Measurements from ENCODE around the gene ZDHHC13. TPM values are rescaled to one million over a fixed set of nuclear protein-coding genes. Genes with fewer than 3 reads are reported as not detected.

Gene ZDHHC13
- total RNA-seq, 2 experiments from 2014 or later: 25.1 to 27.7 TPM

DNA sequence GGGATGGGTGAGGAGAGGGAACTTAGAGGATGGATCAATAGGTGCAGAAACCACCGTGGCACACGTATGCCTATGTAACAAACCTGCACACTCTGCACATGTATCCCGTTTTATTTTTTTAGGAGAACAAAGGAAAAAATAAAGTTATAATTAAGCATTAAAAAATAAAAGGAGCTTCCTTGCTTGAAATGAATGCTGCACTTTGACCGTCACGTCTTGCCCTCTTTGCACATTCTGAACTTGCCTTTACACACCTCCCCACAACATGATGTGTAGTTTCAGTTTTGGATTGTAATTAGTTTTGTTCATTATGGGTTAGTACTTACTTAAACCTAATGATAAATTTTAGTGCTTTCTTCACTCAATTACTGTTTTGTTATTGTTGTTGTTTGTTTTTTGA is 87.9 kb downstream of the ZDHHC13 start:
- H3K36me3 Mint-ChIP-seq (ENCODE audit: low read depth): no peaks in the 10 kb centered on the region
- POLR2A ChIA-PET: no interaction called here

DNA sequence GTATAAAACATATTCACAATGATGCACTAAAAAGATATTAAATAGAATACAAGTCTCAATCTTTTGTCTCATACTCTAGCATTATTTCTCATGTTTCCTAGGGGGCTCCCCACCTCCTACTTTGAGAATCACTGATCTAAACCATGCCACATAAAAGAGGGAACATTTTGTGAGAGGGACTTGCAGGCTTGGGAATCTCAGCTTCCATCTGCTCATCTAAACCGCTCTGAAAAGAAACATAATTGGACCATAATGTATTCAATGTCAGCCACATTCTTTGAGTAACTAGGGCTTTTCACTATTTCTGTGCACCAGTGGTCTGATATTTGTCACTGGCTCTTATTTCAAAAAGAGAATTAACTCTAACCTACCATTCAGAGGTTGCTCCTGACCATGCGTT is 91.2 kb downstream of the ZDHHC13 start:
- peaks cover 33% of the 10 kb centered on the region for H3K27me3 Mint-ChIP-seq
- H3K4me1 Mint-ChIP-seq: no peaks in the 10 kb centered on the region
- CTCF ChIA-PET: interaction anchor here (1.2 kb wide), 1 partner anchor 9 kb away, joined by 4 read pairs; no protein-coding TSS in a partner anchor
- DNase-seq: no peak
- no peaks in the 10 kb centered on the region for H3K36me3 Mint-ChIP-seq (ENCODE audit: low read depth)
- no peak overlapping the region for H3K27ac Mint-ChIP-seq
- H3K4me3 Mint-ChIP-seq: no peak overlapping the region
- POLR2A ChIA-PET: no interaction called here
- no peaks in the 10 kb centered on the region for H3K9me3 Mint-ChIP-seq

More for the DNA sequence above, 87.9 kb downstream of the ZDHHC13 start:
- CTCF ChIA-PET: no interaction called here
- Mint-ChIP-seq H3K27ac (no peak overlapping the region), H3K9me3 (no peaks in the 10 kb centered on the region), H3K4me3 (no peak overlapping the region), H3K27me3 (peaks cover 36% of the 10 kb centered on the region), H3K4me1 (no peaks in the 10 kb centered on the region)
- no peak for DNase-seq

DNA sequence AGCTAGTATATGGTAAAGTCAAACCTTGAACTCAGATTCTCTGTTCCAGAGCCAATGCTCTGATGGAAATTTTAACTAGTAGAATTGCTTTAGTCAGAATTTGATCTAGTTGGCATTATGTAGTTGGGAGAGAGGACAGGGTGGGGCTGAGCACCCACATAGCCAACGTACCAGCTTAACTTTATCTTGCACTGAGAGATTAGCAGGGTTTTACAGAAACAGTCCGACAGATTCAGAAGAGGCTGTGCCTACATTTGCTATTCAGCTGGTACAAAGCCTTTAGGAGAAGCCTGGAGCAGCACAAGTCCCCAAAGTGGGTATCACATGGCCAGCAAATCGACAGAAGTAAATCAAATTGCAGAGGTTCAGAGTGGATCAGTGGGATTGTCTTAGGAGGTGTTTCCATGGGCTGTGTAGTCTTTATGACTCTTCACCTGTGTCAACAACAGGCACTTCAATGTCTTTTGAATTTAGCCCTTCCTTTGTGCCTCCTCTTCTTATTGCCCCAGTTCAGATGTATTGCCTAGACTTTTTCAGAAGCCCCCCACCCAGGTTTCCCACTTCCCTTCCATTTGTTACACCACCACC is 92.1 kb downstream of the ZDHHC13 start:
- Mint-ChIP-seq H3K9me3 (no peaks in the 10 kb centered on the region), H3K27me3 (peaks cover 40% of the 10 kb centered on the region), H3K4me1 (no peaks in the 10 kb centered on the region), H3K27ac (no peak overlapping the region), H3K36me3 (ENCODE audit: low read depth) (no peaks in the 10 kb centered on the region), H3K4me3 (no peak overlapping the region)
- ChIA-PET POLR2A (no interaction called here), CTCF (no interaction called here)
- DNase-seq: no peak

DNA sequence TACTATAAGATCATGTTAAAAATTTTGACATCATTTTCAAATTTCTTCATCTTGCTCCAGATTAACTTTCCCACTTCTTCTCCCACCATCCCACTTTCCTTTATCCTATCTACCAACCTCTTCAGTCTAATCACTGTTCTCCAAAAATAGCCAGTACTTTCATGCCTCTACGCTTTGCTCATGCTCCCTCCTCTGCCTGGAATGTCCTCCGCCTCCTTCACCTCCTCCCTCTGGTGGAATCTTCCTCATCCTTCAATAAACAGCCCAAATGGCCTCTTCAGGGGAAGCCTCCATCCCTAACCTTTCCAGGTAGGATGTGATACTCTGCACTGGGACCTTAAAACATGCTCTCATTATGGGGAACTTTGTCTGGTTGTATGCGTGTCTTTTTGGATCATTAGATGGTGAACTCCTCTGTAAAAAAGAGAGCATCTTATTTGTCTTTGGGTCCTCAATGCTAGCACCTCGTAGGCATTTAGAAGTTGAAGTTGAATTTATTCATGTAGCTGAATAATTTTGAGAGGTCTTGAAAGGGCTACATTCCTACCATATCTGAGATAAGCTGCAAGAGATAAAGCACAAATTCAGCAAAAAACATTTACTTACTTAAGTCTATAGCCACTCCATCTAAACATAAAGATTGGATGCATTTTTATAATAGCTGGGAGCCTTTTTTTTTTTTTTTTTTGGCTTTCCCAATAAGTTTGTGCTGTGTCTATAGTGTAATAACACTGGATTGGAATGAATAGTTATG is 92.8 kb downstream of the ZDHHC13 start:
- no peak overlapping the region for H3K27ac Mint-ChIP-seq
- no peak for DNase-seq
- H3K4me1 Mint-ChIP-seq: no peaks in the 10 kb centered on the region
- no peaks in the 10 kb centered on the region for H3K36me3 Mint-ChIP-seq (ENCODE audit: low read depth)
- H3K4me3 Mint-ChIP-seq: no peak overlapping the region
- H3K9me3 Mint-ChIP-seq: no peaks in the 10 kb centered on the region
- peaks cover 43% of the 10 kb centered on the region for H3K27me3 Mint-ChIP-seq
- ChIA-PET POLR2A (interaction anchor here (0.6 kb wide), 1 partner anchor 18 kb away, joined by 3 read pairs; no protein-coding TSS in a partner anchor), CTCF (no interaction called here)

DNA sequence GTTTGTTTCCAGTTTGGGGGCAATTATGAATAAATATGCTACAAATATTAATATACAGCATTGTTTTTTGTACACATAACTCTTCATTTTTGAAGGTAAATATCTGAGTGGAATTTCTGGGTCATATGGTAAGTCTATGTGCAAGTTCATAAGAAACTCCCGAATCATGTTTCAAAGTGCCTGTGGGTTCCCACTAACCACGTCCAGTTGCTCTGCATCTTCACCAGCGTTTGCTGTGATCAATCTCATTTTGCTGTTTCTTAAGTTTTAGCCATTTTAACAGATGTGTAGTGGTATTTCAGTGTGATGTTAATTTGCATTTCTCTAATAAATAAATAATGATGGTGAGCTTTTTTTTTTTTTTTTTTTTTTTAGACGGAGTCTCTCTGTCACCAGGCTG is 99.1 kb downstream of the ZDHHC13 start:
- Mint-ChIP-seq H3K27me3 (peaks cover 31% of the 10 kb centered on the region), H3K27ac (no peak overlapping the region), H3K36me3 (ENCODE audit: low read depth) (no peaks in the 10 kb centered on the region), H3K9me3 (no peaks in the 10 kb centered on the region), H3K4me1 (no peaks in the 10 kb centered on the region), H3K4me3 (no peak overlapping the region)
- ChIA-PET CTCF (no interaction called here), POLR2A (no interaction called here)
- no peak for DNase-seq

DNA sequence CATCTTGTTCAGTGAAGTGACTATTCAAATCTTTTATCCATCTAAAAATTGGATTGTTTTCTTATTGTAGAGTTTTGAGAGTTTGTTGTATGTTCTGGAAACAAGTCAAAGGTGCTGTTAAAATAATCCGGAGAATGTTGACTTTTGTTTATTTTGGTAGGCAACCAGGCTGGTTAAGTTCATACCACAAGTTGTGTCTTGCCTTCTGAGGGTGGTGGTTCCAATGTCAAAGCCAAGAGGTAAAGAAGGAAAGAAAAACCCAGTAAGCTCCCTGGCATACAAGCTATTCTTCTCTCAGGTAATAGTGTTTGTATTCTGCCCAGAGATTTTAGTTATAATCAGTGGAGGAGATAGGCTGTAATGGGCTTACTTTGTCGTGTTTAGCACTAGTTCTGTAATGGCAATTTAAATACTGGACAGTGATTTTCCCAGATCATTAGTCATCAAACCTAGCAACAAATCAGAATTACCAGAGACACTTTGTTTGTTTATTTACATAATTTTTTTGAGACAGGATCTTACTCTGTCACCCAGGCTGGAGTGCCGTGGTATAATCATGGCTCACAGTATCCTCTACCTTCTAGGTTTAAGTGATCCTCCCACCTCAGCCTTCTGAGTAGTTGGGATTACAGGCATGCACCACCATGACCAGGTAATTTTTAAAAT is 99.9 kb downstream of the ZDHHC13 start:
- Mint-ChIP-seq H3K27ac (no peak overlapping the region), H3K9me3 (no peaks in the 10 kb centered on the region), H3K27me3 (peaks cover 31% of the 10 kb centered on the region), H3K36me3 (ENCODE audit: low read depth) (no peaks in the 10 kb centered on the region), H3K4me3 (no peak overlapping the region), H3K4me1 (no peaks in the 10 kb centered on the region)
- DNase-seq: no peak
- ChIA-PET POLR2A (no interaction called here), CTCF (interaction anchor here (0.6 kb wide), 1 partner anchor 1102 kb away, joined by 3 read pairs; no protein-coding TSS in a partner anchor)

DNA sequence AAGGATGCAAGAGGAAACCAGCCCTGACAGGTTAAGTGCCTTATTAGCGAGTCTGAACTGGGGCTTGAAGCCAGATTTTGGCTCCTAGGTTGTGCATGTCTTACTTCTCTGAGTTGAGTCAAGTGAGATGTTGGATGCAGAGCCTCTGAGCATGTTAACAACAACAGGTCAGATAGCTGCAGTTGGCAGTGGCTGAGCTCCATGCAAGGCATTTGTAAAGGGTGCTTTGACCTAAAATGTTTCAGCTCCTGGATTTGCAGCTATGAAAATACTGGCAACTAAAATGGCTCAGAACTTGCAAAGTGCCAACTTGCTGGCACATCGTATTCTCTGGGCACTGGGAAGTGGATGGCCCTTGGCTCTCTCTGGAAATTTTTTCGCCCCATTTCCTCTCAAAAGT is 101.2 kb downstream of the ZDHHC13 start:
- Mint-ChIP-seq H3K4me3 (no peak overlapping the region), H3K27me3 (peaks cover 26% of the 10 kb centered on the region), H3K27ac (no peak overlapping the region), H3K36me3 (ENCODE audit: low read depth) (peaks cover 10% of the 10 kb centered on the region), H3K4me1 (peaks cover 1% of the 10 kb centered on the region), H3K9me3 (no peaks in the 10 kb centered on the region)
- CTCF ChIA-PET: interaction anchor here (1.0 kb wide), 1 partner anchor 12 kb away, joined by 3 read pairs; no protein-coding TSS in a partner anchor
- DNase-seq: no peak
- POLR2A ChIA-PET: no interaction called here

DNA sequence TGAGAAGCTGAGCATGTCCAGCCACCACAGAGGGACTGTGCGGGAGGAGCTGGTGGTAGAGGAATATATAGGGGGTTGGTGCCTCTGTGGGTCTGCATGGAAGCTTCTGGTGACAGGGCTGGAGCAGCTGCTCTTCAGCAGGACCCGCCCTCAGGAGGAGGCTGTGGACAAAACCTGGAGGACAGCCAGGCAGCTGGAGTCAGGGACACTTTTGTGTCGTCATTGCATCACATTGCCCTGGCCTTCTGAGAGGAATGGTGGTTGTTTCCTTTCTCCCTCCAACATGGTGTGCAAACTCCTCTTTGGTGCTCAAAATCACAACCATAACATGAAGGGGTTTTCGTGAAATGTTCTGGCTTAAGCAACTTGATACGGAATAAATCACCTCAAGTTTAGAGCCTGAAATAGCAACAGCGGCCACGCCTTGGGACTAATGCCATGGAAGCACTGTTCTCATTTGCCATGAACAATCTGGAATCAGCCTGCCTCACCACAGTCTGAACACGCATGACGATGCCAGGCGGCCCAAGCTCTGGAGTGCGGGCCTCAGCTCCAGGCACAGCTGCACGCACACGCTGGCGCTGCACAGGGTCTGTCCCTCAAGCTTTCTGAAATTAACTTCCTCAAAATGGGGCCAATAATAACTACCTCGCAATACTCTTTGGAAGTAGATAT is 102.0 kb downstream of the ZDHHC13 start:
- ChIA-PET CTCF (interaction anchor here (0.6 kb wide), 1 partner anchor 437 kb away, joined by 4 read pairs; no protein-coding TSS in a partner anchor), POLR2A (no interaction called here)
- Mint-ChIP-seq H3K27me3 (peaks cover 20% of the 10 kb centered on the region), H3K4me3 (no peak overlapping the region), H3K9me3 (no peaks in the 10 kb centered on the region), H3K27ac (no peak overlapping the region), H3K36me3 (ENCODE audit: low read depth) (peaks cover 10% of the 10 kb centered on the region), H3K4me1 (peaks cover 1% of the 10 kb centered on the region)
- DNase-seq: no peak

DNA sequence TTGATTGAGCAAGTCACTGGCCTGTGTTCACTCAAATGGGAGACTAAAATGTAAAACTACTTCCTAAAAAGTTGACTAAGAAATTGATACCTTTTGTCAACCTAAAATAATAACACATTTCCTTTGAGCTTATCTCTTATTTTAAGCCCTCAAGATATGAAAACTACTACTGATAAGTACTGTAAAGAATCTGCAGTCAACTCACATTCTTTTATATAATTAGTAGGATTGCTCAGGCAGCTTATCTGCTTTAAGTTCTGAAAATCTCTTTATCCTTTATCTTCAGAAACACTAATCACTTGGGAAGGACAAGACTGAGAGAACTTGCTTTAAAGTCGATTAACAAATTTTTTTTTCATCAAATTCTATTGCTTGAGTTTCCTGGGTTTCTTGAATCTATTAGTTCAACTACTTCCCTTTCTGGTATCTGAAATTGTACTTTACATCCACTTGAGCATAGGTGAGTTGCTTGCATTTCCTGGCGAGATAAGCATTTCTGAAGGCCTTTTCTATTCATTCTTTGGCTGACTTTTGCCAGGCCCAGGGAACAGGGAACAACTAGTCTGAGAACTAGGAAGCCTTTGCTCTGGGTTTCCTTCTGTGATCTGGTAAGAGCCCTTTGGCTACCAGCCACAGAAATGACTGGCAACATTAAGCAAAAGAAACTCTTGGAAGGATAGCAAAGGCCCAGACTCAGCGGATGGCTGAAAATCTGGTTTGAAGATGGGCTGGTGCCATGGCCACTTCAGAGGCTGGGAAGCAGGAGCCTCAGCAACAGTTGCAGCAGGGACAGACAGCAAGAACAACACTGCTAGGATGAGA is 104.1 kb downstream of the ZDHHC13 start:
- H3K36me3 Mint-ChIP-seq (ENCODE audit: low read depth): peaks cover 29% of the 10 kb centered on the region
- peaks cover 7% of the 10 kb centered on the region for H3K27me3 Mint-ChIP-seq
- CTCF ChIA-PET: no interaction called here
- peaks cover 1% of the 10 kb centered on the region for H3K4me1 Mint-ChIP-seq
- POLR2A ChIA-PET: no interaction called here
- DNase-seq: no peak
- no peaks in the 10 kb centered on the region for H3K9me3 Mint-ChIP-seq
- no peak overlapping the region for H3K27ac Mint-ChIP-seq
- H3K4me3 Mint-ChIP-seq: no peak overlapping the region

DNA sequence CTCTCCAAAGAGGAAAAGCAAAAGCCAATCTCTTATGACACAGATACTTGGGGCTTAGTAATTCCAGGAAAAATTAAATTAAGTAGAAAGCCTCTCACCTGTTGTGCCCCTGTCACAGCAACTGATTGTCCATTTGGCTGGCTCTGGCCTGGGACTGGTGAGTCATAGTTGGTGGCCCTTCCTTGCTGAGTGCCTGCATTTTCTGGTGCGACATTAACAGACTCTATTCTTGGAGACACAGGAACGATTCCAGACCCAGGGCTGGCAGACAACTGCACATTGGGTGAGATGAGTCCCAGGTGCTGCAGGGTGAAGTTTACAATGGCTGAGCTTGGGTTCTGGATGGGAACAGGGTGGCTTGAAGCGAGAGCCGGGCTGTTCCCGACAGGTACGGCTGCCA is 108.2 kb downstream of the ZDHHC13 start:
- ChIA-PET CTCF (no interaction called here), POLR2A (no interaction called here)
- Mint-ChIP-seq H3K36me3 (ENCODE audit: low read depth) (peaks cover 64% of the 10 kb centered on the region), H3K4me1 (peaks cover 8% of the 10 kb centered on the region), H3K4me3 (no peak overlapping the region), H3K27ac (no peak overlapping the region), H3K27me3 (no peaks in the 10 kb centered on the region), H3K9me3 (no peaks in the 10 kb centered on the region)
- no peak for DNase-seq

DNA sequence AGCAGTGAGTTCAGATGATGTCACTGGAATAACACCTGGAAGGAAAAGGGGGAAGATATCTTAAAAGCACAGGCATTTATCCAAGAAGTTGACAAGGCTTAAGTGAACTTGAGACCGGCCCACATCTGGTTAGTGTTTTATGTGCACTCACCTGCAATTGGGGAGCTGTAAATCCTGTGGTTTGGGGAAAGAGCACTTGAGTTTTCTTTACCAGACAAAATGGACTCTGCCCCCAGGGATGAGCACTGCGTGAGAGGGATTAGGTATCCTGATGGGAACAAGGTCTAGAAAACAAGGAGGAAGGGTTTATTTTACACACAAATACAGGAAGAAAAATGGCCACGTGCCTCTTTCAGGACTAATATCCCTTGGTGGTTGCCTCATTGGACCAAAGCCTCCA is 108.6 kb downstream of the ZDHHC13 start:
- H3K36me3 Mint-ChIP-seq (ENCODE audit: low read depth): peaks cover 67% of the 10 kb centered on the region
- CTCF ChIA-PET: no interaction called here
- H3K27ac Mint-ChIP-seq: no peak overlapping the region

More for the DNA sequence above, 108.6 kb downstream of the ZDHHC13 start:
- DNase-seq: no peak
- peaks cover 9% of the 10 kb centered on the region for H3K4me1 Mint-ChIP-seq
- no peaks in the 10 kb centered on the region for H3K27me3 Mint-ChIP-seq
- no peaks in the 10 kb centered on the region for H3K9me3 Mint-ChIP-seq
- no peak overlapping the region for H3K4me3 Mint-ChIP-seq
- POLR2A ChIA-PET: no interaction called here

Measured in activated CD4-positive, alpha-beta T cell treated with anti-CD3 and anti-CD28 coated beads, Interleukin-2, amount 10 ng/mL, durations not matched to agents 7 days and 5 days (primary cell).